Chondrocyte (in vitro differentiated cells): ENCODE results near the gene SOBP. TPM values are rescaled to one million over a fixed set of nuclear protein-coding genes. Genes with fewer than 3 reads are reported as not detected.
"Not testable (repeated sequence)": the region's sequence is repeated elsewhere in the genome, so short reads cannot be mapped to it uniquely, and the experiment has no call there.

Experiments used
- DNase-seq: peaks from one replicate; pipeline ENCODE4 v3.0.0; 2021; ENCODE audit warnings: mixed read lengths, low spot score
- H3K27ac Mint-ChIP-seq: one replicate; pipeline ENCODE4 v1.8.0; 2021; ENCODE audit warnings: mild to moderate bottlenecking, moderate library complexity, mixed read lengths; ENCODE audit not compliant: unreplicated experiment
- H3K27me3 Mint-ChIP-seq: 2 replicates; pipeline ENCODE4 v1.8.0; 2021; ENCODE audit warnings: low read depth, mixed read lengths
- H3K36me3 Mint-ChIP-seq: 2 replicates; pipeline ENCODE4 v1.8.0; 2021; ENCODE audit warnings: low read depth, mixed read lengths
- H3K4me1 Mint-ChIP-seq: 2 replicates; pipeline ENCODE4 v1.8.0; 2021; ENCODE audit warnings: low read depth, mild to moderate bottlenecking, mixed read lengths
- H3K4me3 Mint-ChIP-seq: one replicate; pipeline ENCODE4 v1.8.0; 2021; ENCODE audit warnings: mild to moderate bottlenecking, moderate library complexity, mixed read lengths; ENCODE audit not compliant: unreplicated experiment
- H3K9me3 Mint-ChIP-seq: 2 replicates; pipeline ENCODE4 v1.8.0; 2021; ENCODE audit warnings: low read depth, mixed read lengths
- total RNA-seq: library from RNA; stranded (reverse); gene quantifications from 3 replicates; pipeline ENCODE4 v1.2.1, GENCODE V29; 2021
- TF ChIP-seq, protein P1 (sequence below): fragments of 200-600 bp; sonication (generic); IDR thresholded peaks from 2 replicates; pipeline ENCODE4 v1.5.0; 2021; ENCODE audit warnings: antibody characterized with exemption, mild to moderate bottlenecking, moderate library complexity

Gene SOBP
- total RNA-seq, 1 donor from 2014 or later = 6.6 TPM

DNA sequence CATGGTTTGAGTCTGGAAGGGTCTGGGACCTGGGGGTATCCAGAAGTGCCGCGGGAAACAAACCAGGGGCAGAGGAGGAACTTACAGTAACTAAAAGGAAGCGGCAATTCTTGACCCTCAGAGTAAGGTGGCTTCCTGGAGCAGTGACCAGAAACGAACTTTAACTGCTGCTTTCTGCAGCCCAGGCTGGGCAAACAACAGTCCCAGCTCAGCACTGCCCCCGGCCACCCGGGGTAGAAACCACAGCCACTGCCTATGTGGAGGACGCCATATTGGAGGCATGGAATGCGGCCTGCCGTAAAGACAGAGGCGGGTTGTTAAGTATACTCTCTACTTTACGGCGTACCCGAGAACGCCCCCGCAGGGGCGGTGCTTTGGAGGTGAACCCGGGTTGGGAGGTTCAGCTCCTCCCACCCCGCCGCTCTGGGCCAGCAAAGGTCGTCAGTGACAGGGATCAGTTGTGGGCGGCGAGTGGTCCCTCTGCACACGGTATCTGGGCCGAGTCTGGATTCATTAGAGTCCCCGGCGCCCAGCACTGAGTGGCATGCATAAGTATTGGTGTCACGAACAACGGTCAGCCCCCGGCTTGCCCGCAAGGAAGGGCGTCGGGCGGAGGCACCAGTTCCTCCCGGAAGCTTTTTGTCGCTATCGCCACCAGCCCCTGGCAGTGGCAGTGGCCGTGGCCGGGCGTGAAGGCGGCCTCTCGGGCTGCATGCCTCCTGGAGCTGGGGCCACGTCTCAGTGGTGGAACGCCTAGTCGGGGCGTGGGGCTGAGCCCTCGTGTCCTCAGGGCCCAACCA, 30.4 kb upstream of the SOBP start, which contains the start of gene PDSS2:
TSS of gene PDSS2 (minus strand) at position 282 of the 800 bp plus-strand sequence. CDS start at position 3, 279 bp downstream.
- H3K36me3 Mint-ChIP-seq = no peaks in the 10 kb centered on the region
- H3K9me3 Mint-ChIP-seq = no peaks in the 10 kb centered on the region
- TF ChIP-seq, protein P1, sequence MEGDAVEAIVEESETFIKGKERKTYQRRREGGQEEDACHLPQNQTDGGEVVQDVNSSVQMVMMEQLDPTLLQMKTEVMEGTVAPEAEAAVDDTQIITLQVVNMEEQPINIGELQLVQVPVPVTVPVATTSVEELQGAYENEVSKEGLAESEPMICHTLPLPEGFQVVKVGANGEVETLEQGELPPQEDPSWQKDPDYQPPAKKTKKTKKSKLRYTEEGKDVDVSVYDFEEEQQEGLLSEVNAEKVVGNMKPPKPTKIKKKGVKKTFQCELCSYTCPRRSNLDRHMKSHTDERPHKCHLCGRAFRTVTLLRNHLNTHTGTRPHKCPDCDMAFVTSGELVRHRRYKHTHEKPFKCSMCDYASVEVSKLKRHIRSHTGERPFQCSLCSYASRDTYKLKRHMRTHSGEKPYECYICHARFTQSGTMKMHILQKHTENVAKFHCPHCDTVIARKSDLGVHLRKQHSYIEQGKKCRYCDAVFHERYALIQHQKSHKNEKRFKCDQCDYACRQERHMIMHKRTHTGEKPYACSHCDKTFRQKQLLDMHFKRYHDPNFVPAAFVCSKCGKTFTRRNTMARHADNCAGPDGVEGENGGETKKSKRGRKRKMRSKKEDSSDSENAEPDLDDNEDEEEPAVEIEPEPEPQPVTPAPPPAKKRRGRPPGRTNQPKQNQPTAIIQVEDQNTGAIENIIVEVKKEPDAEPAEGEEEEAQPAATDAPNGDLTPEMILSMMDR = peak; percentile 82
- peaks cover 9% of the 10 kb centered on the region for H3K4me1 Mint-ChIP-seq
- no peaks in the 10 kb centered on the region for H3K27me3 Mint-ChIP-seq
- peak within 1 kb of the TSS; percentile 96 for H3K4me3 Mint-ChIP-seq
- peak; percentile 98 for DNase-seq
- H3K27ac Mint-ChIP-seq = peak within 1 kb of the TSS; percentile 96

DNA sequence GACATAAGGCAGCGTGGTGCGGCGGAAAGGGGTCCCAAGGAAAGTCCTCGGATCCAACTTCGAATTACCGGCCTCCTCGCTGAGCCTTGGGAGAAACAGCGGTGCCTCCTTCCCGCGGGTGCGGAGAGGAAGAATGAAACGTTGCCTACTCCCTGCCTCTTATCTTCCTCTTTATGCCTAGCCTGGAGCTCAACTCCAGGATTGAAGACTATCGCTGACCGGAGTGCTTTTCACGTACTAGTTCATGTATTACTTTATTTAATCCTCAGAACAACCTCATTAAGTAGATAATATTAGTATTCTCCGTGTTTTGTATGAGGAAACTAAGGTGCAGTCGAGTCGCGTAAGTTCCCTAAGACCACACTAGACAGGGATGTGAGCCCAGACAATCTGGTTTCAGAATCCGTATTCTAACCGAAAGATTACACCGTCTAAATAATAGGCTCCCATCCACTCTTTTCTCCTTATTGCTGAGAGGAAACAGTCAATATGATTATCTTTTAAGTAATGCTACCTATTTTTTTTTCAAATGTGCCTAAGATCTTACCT, 29.8 kb upstream of the SOBP start:
- no peak for DNase-seq
- peak overlapping the region; percentile 96 for H3K4me3 Mint-ChIP-seq
- peak overlapping the region; percentile 96 for H3K27ac Mint-ChIP-seq
- no peaks in the 10 kb centered on the region for H3K27me3 Mint-ChIP-seq
- peaks cover 9% of the 10 kb centered on the region for H3K4me1 Mint-ChIP-seq
- H3K36me3 Mint-ChIP-seq = no peaks in the 10 kb centered on the region
- TF ChIP-seq, protein P1 = no peak
- no peaks in the 10 kb centered on the region for H3K9me3 Mint-ChIP-seq

DNA sequence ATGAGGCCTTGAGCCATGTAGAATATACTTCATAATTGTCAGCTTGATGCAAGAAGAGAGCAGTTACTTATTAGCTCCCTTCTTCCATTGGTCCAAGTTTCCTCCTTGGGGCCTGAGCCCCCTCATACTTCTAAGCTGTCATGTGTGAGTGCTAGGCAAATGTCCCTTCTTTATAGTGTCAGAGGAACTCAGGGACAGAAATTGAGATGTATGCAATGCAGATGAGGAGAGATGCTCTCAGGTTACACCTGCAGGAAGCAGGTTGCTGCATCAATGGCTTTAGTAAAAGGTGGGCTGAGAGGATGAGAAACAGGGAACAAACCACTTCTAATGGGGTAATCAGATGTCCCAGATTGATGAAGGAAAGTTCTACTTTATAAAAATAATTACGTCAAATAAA, 23.9 kb upstream of the SOBP start:
- Mint-ChIP-seq H3K9me3 (no peaks in the 10 kb centered on the region), H3K4me3 (no peak overlapping the region), H3K27me3 (no peaks in the 10 kb centered on the region), H3K27ac (no peak overlapping the region), H3K36me3 (no peaks in the 10 kb centered on the region), H3K4me1 (no peaks in the 10 kb centered on the region)
- TF ChIP-seq, protein P1 = no peak
- no peak for DNase-seq

DNA sequence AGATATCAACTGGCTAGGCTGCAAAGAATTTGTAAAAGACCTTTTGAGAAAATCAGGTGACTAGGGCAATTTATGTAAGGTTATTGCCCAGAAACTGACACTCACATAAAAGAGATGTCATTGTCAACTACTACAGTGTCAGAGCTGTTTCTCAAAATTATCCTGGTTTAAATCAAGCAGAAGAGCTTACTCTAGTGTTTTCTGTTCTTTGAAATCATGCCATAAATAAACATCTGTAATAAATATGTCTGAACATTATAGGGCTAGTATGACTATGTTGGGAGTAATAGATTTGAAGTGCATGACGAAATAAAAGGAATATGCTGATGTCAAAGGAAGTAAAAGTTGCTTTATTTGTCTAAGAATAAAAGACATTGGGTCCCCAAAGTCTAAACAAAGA, 19.6 kb upstream of the SOBP start:
- H3K4me3 Mint-ChIP-seq = no peak overlapping the region
- DNase-seq = no peak
- H3K4me1 Mint-ChIP-seq = no peaks in the 10 kb centered on the region
- no peaks in the 10 kb centered on the region for H3K9me3 Mint-ChIP-seq
- H3K27ac Mint-ChIP-seq = no peak overlapping the region
- no peaks in the 10 kb centered on the region for H3K36me3 Mint-ChIP-seq
- H3K27me3 Mint-ChIP-seq = peaks cover 3% of the 10 kb centered on the region
- TF ChIP-seq, protein P1 = no peak

DNA sequence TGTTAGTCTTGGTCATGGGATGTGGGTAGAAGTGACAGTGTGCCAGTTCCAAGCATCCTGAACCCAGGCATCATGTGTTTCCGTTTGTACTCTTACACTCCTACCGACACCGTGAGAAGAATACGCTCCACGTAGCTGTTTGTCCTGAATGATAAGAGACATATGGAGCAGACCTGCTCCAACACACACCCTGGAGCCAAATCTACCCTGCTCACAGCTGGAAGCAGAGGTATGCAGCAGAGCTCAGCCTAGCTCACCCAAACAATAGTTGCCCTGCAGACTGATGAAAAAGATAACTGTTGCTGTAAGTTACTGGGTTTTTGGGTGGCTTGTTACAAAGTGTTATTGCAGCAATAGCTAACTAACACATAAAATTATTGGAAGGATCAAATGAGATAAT, 16.3 kb upstream of the SOBP start:
- Mint-ChIP-seq H3K4me3 (no peak overlapping the region), H3K9me3 (no peaks in the 10 kb centered on the region), H3K36me3 (no peaks in the 10 kb centered on the region), H3K4me1 (no peaks in the 10 kb centered on the region), H3K27me3 (peaks cover 3% of the 10 kb centered on the region), H3K27ac (no peak overlapping the region)
- TF ChIP-seq, protein P1 = no peak
- DNase-seq = no peak

DNA sequence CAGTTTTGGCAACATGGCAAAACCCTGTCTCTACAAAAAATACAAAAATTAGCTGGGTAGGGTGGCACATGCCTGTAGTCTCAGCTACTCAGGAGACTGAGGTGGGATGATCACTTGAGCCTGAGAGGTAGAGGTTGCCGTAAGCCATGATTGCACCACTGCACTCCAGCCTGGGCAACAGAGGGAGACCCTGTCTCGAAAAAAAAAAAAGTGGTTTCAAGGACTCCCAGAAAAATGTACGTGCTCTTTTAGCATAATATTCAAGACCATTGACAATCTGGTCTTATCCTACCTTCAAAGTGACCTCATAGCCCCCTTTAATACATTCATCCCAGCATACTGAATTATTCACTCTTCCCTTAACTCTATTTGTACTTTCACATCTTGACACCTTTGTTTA, 14.6 kb upstream of the SOBP start:
- H3K36me3 Mint-ChIP-seq, H3K27ac Mint-ChIP-seq, H3K4me3 Mint-ChIP-seq, H3K27me3 Mint-ChIP-seq, DNase-seq, H3K9me3 Mint-ChIP-seq, H3K4me1 Mint-ChIP-seq: not testable (repeated sequence)

DNA sequence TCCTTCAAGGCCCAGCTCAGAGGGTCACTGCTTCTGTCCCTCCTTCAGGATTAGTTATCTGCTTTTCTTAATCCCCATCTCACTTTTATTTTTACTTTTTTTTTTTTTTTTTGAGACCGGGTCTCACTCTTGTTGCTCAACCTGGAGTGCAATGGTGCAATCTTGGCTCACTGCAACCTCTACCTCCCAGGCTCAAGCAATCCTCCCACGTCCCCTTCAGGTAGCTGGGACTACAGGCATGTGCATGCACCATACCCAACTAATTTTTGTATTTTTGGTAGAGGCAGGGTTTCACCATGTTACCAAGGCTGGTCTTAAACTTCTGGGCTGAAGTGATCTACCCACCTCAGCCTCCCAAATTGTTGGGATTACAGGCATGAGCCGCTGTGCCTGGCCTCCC, 14.1 kb upstream of the SOBP start:
- not testable (repeated sequence) for DNase-seq, H3K36me3 Mint-ChIP-seq, H3K9me3 Mint-ChIP-seq, H3K4me3 Mint-ChIP-seq, H3K4me1 Mint-ChIP-seq, H3K27me3 Mint-ChIP-seq, H3K27ac Mint-ChIP-seq
